ENCODE results near the gene NRG2. TPM values are rescaled to one million over a fixed set of nuclear protein-coding genes. Genes with fewer than 3 reads are reported as not detected.

Gene NRG2
- total RNA-seq (2022; extraction: Qiagen RNA extraction): 1.4 to 2.2 TPM (median 1.8 TPM) in 5 replicates

DNA sequence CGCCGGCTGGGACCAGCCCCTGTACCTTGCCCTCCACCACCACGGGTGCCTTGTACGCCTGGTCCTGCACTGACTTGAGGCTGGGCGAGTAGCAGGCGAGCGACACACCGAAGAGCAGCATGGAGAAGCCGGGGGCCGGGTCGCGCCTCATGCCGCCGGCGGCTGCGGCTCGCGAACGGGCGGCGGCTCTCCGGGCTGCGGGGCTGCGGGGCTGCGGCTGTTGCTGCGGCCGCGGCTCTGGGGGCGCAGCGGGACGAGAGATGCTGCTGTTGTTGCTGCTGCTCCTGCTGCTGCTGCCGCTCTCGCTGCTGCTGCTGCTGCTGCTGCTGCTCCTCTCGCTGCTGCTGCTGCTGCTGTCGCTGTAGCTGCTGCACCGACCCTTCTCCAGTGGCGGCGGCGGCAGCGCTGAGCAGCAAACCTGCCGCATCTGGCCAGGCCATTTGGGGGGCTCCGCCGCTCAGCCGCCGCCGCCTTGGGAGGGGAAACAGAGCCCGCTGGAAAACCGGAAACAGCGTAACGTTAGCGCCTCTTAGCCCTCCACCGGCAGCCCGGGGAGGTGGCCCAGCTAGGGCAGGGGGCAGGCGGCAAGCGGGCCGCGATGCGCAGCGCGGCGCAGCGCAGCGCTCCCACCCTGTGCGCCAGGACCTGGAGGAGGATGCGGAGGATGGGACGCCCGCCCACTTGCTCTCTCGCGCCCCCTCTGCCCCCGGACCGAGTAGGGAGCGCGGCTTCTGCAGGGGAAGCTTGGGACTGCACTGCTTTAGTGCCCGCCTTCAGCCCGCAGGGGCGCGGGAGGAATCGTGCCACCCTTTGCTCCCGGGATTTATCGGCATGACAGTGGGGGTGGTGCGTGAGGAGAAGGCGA, at the start of gene NRG2:
Gene NRG2 (minus strand): TSS at position 657 of the 865 bp plus-strand sequence.

Other genes starting within 250 kb of the NRG2 start
- 0.02 to 0.03 TPM (median 0.03 TPM) in 3 of 5 replicates, not detected in the others for gene PSD2, start 247.5 kb downstream of the NRG2 start, total RNA-seq (2022; extraction: Qiagen RNA extraction)
- 4.6 to 6.2 TPM (median 4.8 TPM) in 5 replicates for gene PURA, start 70.8 kb upstream of the NRG2 start, total RNA-seq (2022; extraction: Qiagen RNA extraction)
- 0.82 to 1.1 TPM (median 0.97 TPM) in 5 replicates for gene IGIP, start 82.6 kb upstream of the NRG2 start, total RNA-seq (2022; extraction: Qiagen RNA extraction)
- 158 to 213 TPM (median 174 TPM) in 5 replicates for gene CYSTM1, start 131.9 kb upstream of the NRG2 start, total RNA-seq (2022; extraction: Qiagen RNA extraction)